ENCODE data around the gene WFDC5. TPM values are rescaled to one million over a fixed set of nuclear protein-coding genes. Genes with fewer than 3 reads are reported as not detected.

The WFDC5 gene
- total RNA-seq, 1 donor from 2014 or later = not detected

DNA sequence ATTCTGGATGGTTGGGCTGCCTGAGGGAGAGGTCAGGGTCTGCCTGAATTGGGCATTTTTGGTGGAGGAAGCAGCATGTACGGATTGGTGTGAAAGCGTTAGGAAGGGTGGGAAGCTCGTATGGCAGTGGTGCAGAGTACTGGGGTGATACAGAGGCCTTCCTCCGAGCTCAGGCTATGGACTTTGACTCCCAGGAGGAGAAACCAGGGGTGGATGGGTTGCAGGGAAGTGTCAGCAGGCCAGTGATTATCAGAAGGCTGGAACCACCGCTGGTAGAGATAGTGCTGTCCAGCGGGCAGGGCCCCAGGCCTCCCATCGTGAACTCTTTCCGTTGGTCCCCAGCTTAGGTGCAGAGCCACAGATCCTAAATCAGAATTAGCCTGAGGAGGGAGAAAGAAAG, 5.3 kb downstream of the WFDC5 start:
- no peak overlapping the region for H3K27ac Mint-ChIP-seq
- H3K36me3 Mint-ChIP-seq = no peaks in the 10 kb centered on the region
- peaks cover 14% of the 10 kb centered on the region for H3K27me3 Mint-ChIP-seq (ENCODE audit: low read depth)
- no peak for DNase-seq (ENCODE audit: low spot score in 2 of 2, unreplicated experiment in 2 of 2)
- H3K4me1 Mint-ChIP-seq = no peaks in the 10 kb centered on the region
- H3K4me3 Mint-ChIP-seq = no peak overlapping the region
- TF ChIP-seq, protein P1, sequence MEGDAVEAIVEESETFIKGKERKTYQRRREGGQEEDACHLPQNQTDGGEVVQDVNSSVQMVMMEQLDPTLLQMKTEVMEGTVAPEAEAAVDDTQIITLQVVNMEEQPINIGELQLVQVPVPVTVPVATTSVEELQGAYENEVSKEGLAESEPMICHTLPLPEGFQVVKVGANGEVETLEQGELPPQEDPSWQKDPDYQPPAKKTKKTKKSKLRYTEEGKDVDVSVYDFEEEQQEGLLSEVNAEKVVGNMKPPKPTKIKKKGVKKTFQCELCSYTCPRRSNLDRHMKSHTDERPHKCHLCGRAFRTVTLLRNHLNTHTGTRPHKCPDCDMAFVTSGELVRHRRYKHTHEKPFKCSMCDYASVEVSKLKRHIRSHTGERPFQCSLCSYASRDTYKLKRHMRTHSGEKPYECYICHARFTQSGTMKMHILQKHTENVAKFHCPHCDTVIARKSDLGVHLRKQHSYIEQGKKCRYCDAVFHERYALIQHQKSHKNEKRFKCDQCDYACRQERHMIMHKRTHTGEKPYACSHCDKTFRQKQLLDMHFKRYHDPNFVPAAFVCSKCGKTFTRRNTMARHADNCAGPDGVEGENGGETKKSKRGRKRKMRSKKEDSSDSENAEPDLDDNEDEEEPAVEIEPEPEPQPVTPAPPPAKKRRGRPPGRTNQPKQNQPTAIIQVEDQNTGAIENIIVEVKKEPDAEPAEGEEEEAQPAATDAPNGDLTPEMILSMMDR (IDR thresholded peaks at IDR 0.05; ENCODE audit: unreplicated experiment) = no peak
- H3K9me3 Mint-ChIP-seq = no peaks in the 10 kb centered on the region

DNA sequence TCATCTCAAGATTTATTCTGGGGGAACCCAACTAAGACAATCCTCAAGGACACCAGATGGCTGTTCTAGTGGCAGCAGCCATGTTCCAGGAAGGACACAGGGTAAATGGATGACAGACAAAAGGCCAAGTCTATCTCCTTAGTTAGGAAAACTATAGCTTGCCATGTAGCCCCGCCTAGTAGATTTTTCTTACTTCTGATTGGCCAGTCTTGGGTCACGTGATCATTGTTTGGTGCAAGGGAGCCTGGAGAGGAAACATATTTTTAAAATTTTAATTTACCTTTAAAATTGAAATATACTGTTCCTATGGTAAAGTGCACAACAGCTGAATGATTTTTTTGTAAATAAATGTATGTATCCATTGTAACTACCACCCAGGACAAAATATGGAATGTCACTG, 9.7 kb downstream of the WFDC5 start:
- H3K27me3 Mint-ChIP-seq (ENCODE audit: low read depth) = peaks cover 23% of the 10 kb centered on the region
- no peak overlapping the region for H3K27ac Mint-ChIP-seq
- TF ChIP-seq, protein P1 (IDR thresholded peaks at IDR 0.05; ENCODE audit: unreplicated experiment) = no peak
- H3K9me3 Mint-ChIP-seq = no peaks in the 10 kb centered on the region
- H3K4me1 Mint-ChIP-seq = peaks cover 2% of the 10 kb centered on the region
- no peak overlapping the region for H3K4me3 Mint-ChIP-seq
- no peaks in the 10 kb centered on the region for H3K36me3 Mint-ChIP-seq
- no peak for DNase-seq (ENCODE audit: low spot score in 2 of 2, unreplicated experiment in 2 of 2)

DNA sequence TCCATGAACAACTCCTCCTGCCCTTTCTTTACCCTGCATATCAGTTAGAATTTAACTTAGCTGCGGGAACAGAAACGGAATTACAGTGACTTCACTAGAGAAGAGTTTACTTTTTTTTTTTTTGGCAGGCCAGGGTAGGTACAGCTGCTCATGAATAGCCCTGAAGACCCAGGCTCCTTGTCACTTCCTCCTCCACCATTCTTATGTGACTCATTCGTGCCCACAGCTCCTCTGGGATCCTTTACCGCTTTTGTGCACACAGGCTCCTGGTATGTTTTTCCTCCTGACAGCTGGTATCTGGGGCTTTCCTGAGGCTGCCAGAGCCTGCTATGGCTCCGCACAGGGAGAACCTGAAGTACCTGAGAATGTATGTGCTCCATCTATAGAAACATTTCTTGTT, 10.2 kb downstream of the WFDC5 start:
- TF ChIP-seq, protein P1 (IDR thresholded peaks at IDR 0.05; ENCODE audit: unreplicated experiment) = no peak
- Mint-ChIP-seq H3K4me1 (peaks cover 2% of the 10 kb centered on the region), H3K27ac (no peak overlapping the region), H3K4me3 (no peak overlapping the region), H3K9me3 (no peaks in the 10 kb centered on the region), H3K36me3 (no peaks in the 10 kb centered on the region), H3K27me3 (ENCODE audit: low read depth) (peaks cover 28% of the 10 kb centered on the region)
- no peak for DNase-seq (ENCODE audit: low spot score in 2 of 2, unreplicated experiment in 2 of 2)

DNA sequence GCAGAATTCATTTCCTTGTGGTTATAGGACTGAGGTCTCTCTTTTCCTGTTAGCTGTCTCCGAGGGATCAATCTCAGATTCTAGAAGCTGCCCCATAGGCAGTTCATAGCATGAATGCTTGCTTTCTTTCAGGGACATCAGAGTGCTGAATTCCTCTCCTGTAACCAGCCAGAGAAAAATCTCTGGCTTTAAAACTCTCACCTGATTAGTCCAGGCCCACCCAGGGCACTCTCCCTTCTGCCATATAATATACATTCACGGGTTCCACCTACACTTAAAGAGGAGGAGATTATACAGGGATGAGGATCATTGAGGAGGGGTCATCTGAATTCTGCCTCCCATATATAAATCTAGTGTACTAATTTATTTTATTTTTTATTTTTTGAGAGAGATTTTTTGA, 11.9 kb downstream of the WFDC5 start:
- no peaks in the 10 kb centered on the region for H3K9me3 Mint-ChIP-seq
- TF ChIP-seq, protein P1 (IDR thresholded peaks at IDR 0.05; ENCODE audit: unreplicated experiment) = no peak
- no peak overlapping the region for H3K4me3 Mint-ChIP-seq
- peaks cover 2% of the 10 kb centered on the region for H3K4me1 Mint-ChIP-seq
- H3K27me3 Mint-ChIP-seq (ENCODE audit: low read depth) = peaks cover 40% of the 10 kb centered on the region
- H3K36me3 Mint-ChIP-seq = no peaks in the 10 kb centered on the region
- H3K27ac Mint-ChIP-seq = no peak overlapping the region
- no peak for DNase-seq (ENCODE audit: low spot score in 2 of 2, unreplicated experiment in 2 of 2)

DNA sequence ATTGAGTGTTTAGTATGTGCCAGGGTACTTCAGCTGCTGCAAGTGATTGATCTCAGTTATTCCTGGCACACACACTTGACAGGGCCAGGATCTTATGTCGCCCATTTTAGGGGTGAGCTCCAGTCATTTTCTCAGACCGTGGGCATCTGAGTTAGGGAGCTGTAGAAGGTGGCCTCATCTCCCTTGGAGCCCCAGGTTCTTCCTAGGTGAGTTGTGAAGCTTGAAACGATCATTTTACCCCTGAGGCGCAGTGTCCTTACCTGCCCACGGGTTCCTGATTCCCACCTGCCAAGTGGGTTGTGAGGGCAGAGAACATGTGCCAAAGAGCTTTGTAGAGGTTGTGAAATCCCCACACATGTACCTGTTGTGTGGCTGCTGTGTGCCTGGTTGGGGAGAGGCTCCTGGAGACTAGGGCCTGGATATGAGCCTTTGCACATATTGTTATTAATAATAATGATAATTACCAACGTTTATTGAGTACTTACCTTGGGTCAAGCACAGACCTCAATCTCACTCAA, 13.6 kb downstream of the WFDC5 start:
- DNase-seq (ENCODE audit: low spot score in 2 of 2, unreplicated experiment in 2 of 2) = no peak
- peaks cover 2% of the 10 kb centered on the region for H3K4me1 Mint-ChIP-seq
- no peak overlapping the region for H3K4me3 Mint-ChIP-seq
- H3K27me3 Mint-ChIP-seq (ENCODE audit: low read depth) = peaks cover 48% of the 10 kb centered on the region
- TF ChIP-seq, protein P1 (IDR thresholded peaks at IDR 0.05; ENCODE audit: unreplicated experiment) = no peak
- H3K27ac Mint-ChIP-seq = no peak overlapping the region
- H3K9me3 Mint-ChIP-seq = no peaks in the 10 kb centered on the region
- no peaks in the 10 kb centered on the region for H3K36me3 Mint-ChIP-seq

Measured in mesothelial cell of epicardium (in vitro differentiated cells).